ENCODE measurements around the gene TRPV4. TPM values are rescaled to one million over a fixed set of nuclear protein-coding genes. Genes with fewer than 3 reads are reported as not detected.
A peak's percentile ranks its signal among the peaks of the same experiment; 100 is the strongest.

TRPV4 gene
- total RNA-seq, 2 donors from 2014 or later = 5.2 to 6.3 TPM

DNA sequence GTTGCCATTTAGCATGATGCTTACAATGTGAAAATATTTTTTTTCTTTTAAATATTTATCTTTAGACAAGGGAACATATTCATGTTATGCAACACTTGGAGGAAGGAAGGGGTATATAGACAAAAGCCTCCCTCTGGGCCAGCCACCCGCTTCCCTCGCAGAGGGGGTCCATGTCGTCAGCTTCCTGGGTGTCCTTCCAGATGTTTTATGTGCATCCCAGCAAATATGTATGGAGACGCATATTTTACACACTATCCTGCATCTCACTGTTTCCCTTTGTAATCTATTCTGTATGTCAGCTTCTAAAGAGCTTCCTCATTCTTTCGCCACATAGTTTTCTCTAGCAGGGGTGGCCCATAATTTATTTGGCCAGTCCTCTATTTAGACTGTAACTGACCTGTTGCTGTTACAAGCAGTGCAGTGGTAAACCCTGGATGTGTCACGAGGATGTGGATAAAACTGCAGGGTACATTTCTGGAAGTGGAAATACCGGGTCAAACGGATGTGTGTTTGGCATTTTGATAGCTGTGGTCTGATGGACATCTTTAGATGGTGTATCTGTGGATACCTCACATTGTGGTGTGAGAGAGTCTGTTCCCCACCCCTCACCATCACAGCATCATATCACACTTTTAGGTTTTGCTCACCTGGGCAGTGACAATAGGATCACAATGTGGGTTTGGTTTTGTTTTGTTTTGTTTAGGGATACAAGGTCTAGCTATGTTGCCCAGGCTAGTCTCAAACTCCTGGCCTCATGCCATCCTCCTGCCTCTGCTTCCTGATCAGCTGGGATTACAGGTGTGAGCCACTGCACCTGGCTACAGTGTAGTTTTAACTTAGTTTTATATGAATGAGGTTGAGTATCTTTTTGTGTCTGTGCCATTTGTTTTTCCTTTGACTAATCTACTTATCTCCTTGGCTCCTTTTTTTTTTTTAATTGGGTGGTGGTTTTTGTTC, 87.9 kb downstream of the TRPV4 start:
- no peak overlapping the region for H3K4me3 ChIP-seq

DNA sequence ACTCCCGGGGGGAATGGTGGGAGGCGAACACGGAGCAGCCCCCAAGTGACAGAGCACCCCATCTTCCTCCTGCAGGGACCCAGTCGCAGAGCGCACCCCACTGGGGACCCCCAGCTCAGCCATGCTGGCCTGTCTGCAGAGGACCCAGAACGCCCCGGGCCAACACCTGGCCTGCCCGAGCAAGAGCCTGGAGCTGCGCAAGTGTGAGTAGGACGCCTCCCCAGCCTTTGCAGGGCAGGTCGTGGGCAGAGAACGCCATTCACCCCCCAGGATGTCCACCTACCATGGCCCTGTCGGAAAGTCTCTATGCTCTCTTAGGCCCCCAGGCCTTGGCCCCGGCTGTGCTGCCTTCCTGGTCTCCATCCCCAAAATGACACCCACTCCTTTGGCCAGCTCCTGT, 89.2 kb downstream of the TRPV4 start:
- Histone ChIP-seq H3K9me3 (no peaks in the 10 kb centered on the region), H3K4me3 (no peak overlapping the region), H3K27ac (peak overlapping the region in 2 of 4 donors; percentile 53 to 77), H3K4me1 (peaks cover 64% of the 10 kb centered on the region), H3K36me3 (replicated peaks in 1 of 2; ENCODE audit: insufficient read depth in 1 of 2, low read depth in 2 of 2) (no peaks in the 10 kb centered on the region), H3K27me3 (no peaks in the 10 kb centered on the region)
- DNase-seq (peak in 2 of 4 donors; percentile 4 to 7), ATAC-seq (no peak)
- TF ChIP-seq POLR2A (IDR thresholded peaks at IDR 0.05) = no peak
- TF ChIP-seq, protein P1, sequence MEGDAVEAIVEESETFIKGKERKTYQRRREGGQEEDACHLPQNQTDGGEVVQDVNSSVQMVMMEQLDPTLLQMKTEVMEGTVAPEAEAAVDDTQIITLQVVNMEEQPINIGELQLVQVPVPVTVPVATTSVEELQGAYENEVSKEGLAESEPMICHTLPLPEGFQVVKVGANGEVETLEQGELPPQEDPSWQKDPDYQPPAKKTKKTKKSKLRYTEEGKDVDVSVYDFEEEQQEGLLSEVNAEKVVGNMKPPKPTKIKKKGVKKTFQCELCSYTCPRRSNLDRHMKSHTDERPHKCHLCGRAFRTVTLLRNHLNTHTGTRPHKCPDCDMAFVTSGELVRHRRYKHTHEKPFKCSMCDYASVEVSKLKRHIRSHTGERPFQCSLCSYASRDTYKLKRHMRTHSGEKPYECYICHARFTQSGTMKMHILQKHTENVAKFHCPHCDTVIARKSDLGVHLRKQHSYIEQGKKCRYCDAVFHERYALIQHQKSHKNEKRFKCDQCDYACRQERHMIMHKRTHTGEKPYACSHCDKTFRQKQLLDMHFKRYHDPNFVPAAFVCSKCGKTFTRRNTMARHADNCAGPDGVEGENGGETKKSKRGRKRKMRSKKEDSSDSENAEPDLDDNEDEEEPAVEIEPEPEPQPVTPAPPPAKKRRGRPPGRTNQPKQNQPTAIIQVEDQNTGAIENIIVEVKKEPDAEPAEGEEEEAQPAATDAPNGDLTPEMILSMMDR (IDR thresholded peaks at IDR 0.05) = no peak
- intact Hi-C loops (cut with DNase I) = no loop called here
- 89 to 91% methylated on average over 7 to 11 of the region's 14 CpGs for WGBS, 2 donors

More for the DNA sequence above, 87.9 kb downstream of the TRPV4 start:
- Histone ChIP-seq H3K27me3 (no peaks in the 10 kb centered on the region), H3K36me3 (replicated peaks in 1 of 2; ENCODE audit: insufficient read depth in 1 of 2, low read depth in 2 of 2) (no peaks in the 10 kb centered on the region), H3K4me1 (peaks cover 52% of the 10 kb centered on the region), H3K27ac (peak overlapping the region; percentile 40 to 77 (median 58)), H3K9me3 (no peaks in the 10 kb centered on the region)
- intact Hi-C loops (cut with DNase I) = no loop called here
- ATAC-seq = peak; percentile 76
- WGBS, 2 donors = 45 to 54% methylated on average over 8 of the region's 8 CpGs
- DNase-seq = peak; percentile 44 to 75 (median 66)
- TF ChIP-seq POLR2A (IDR thresholded peaks at IDR 0.05) = no peak
- TF ChIP-seq, protein P1 (IDR thresholded peaks at IDR 0.05) = no peak

DNA sequence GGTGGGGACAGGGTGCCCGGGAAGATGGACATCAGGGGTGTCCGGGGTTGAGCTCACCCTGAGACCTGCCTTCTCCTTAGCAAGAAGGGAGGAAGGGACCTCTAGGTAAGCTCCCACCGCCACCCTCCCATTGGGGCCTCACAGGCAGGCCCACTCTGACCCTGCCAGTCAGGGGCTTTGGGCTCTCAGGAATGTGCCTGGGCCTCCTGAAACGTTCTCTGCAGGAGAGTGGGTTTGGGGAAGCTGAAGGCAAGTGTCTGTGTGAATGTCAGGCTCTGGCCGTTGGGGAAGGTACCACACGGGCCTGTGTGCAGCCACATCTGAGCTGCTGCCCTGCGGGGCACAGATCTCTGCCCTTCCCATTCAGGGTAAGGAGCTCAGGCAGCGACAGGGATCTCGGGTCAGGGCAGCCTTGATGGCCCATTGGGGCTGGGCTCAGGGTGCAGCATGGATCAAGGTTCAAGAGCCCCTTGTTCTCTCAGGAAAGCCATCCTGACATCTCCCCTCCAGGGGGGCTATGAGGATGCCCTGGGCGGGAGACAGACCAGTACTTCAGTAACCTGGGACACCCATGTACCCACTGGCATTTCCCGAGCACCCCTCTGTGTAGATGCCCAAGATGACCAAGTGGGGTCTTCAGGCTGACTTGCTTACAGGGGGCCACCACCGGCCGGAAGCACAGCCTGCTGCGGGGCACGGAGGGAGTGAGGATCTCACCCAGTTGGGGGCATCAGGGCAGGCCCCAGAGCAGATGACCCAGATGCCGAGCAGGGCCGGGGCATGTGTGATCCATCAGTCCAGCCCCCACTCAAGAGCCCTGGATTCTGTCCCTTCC, 89.9 kb downstream of the TRPV4 start:
- Histone ChIP-seq H3K4me3 (no peak overlapping the region), H3K9me3 (no peaks in the 10 kb centered on the region), H3K27ac (peak overlapping the region in 1 of 4 donors; percentile 77), H3K27me3 (no peaks in the 10 kb centered on the region), H3K4me1 (peaks cover 72% of the 10 kb centered on the region), H3K36me3 (replicated peaks in 1 of 2; ENCODE audit: insufficient read depth in 1 of 2, low read depth in 2 of 2) (no peaks in the 10 kb centered on the region)
- intact Hi-C loops (cut with DNase I) = no loop called here
- no peak for ATAC-seq
- peak; percentile 1 to 9 (median 4) for DNase-seq
- 83 to 87% methylated on average over 7 to 16 of the region's 17 CpGs for WGBS, 2 donors
- TF ChIP-seq POLR2A (IDR thresholded peaks at IDR 0.05) = no peak
- TF ChIP-seq, protein P1 (IDR thresholded peaks at IDR 0.05) = no peak

DNA sequence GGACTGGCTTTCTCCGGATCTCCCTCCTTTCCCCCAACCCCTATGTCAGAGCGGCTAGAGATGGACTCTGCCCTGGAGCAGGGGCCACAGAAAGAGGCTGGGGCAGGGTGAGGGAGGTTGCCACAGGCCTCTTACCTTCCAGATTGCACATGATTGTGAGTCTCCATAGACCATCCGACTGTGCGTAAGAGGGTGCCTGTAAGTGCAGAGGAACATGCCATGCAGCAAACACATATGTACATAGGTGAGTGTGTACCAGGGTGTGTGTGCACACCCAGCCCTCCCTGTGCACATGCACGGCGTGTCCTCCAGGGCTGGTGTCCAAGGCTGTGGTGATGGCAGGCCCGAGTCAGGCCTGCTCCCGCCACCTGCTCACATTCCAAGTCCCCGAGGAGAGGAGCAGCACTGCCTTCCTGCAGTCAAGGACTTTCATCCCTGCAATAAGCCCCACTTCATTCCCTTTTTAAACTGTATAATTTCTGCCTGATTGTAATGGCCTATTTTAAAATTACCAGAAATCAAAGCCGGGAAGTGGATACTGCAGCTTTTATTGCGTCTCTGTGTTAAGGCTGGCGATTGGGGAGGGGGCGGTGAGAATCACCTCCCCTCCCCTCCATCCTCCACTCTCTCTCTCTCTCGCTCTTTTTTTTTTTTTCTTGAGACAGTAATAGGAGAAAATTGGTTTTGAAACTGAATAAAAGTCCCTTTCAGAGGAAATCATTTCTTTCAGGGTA, 91.1 kb downstream of the TRPV4 start:
- H3K27ac ChIP-seq = no peak overlapping the region
- no peaks in the 10 kb centered on the region for H3K9me3 ChIP-seq
- no peaks in the 10 kb centered on the region for H3K36me3 ChIP-seq (replicated peaks in 1 of 2; ENCODE audit: insufficient read depth in 1 of 2, low read depth in 2 of 2)
- TF ChIP-seq, protein P1 (IDR thresholded peaks at IDR 0.05) = no peak
- TF ChIP-seq POLR2A (IDR thresholded peaks at IDR 0.05) = no peak
- WGBS, 2 donors = 74 to 79% methylated on average over 14 of the region's 14 CpGs
- no peak overlapping the region for H3K4me3 ChIP-seq
- no peaks in the 10 kb centered on the region for H3K27me3 ChIP-seq
- ATAC-seq (no peak), DNase-seq (peak; percentile 2 to 16 (median 8))
- intact Hi-C loops (cut with DNase I) = no loop called here
- peaks cover 80% of the 10 kb centered on the region for H3K4me1 ChIP-seq

Measured in body of pancreas (tissue), 4 donors.